Kidney (tissue), 14 donors: ENCODE data around the gene ESCO1. TPM values are rescaled to one million over a fixed set of nuclear protein-coding genes. Genes with fewer than 3 reads are reported as not detected.

ENCODE experiments used
- DNase-seq, 5 donors: peaks; one replicate each; pipeline ENCODE4 v3.0.0-alpha.2; 2013 to 2020
- FAIRE-seq: peaks from 2 replicates; lab custom pipeline; 2012; peaks lifted over from hg19 to GRCh38; lab: Jason Lieb, UNC
- H3K27ac ChIP-seq, 2 donors: one replicate each; pipeline ENCODE4 v1.7.0; 2013; ENCODE audit warnings: low read depth in 2 of 2, low read length in 2 of 2, inconsistent platforms in 1 of 2
- H3K27me3 ChIP-seq: one replicate; pipeline ENCODE4 v1.7.1; 2013; ENCODE audit warnings: low read length, inconsistent platforms; ENCODE audit not compliant: control insufficient read depth, insufficient read depth
- H3K36me3 ChIP-seq, 3 donors: one replicate each; pipeline versions ENCODE4 v1.7.0 to v1.7.1; 2013; ENCODE audit warnings: low read length in 3 of 3, control low read depth in 1 of 3, inconsistent platforms in 1 of 3; ENCODE audit not compliant: insufficient read depth in 3 of 3, control insufficient read depth in 2 of 3
- H3K4me1 ChIP-seq, 3 donors: one replicate each; pipeline versions ENCODE4 v1.7.0 to v1.7.1; 2013; ENCODE audit warnings: low read length in 3 of 3, inconsistent platforms in 1 of 3, low read depth in 1 of 3; ENCODE audit not compliant: control insufficient read depth in 2 of 3, insufficient read depth in 2 of 3
- H3K4me3 ChIP-seq, 3 donors: one replicate each; pipeline versions ENCODE4 v1.7.0 to v1.8.1; 2013; ENCODE audit warnings: low read length in 3 of 3, control low read depth in 1 of 3, inconsistent platforms in 1 of 3
- H3K9ac ChIP-seq, 3 donors: one replicate each; pipeline versions ENCODE4 v1.7.0 to v1.7.1; 2013; ENCODE audit warnings: low read length in 3 of 3, control low read depth in 1 of 3, inconsistent platforms in 1 of 3
- H3K9me3 ChIP-seq, 3 donors: one replicate each; pipeline versions ENCODE4 v1.7.0 to v1.7.1; 2013; ENCODE audit warnings: low read length in 3 of 3, control low read depth in 1 of 3, inconsistent platforms in 1 of 3; ENCODE audit not compliant: control insufficient read depth in 2 of 3, insufficient read depth in 1 of 3
- CTCF ChIP-seq: IDR thresholded peaks from 3 replicates; pipeline ENCODE4 v1.5.1; 2012; ENCODE audit warnings: mild to moderate bottlenecking, moderate library complexity, borderline replicate concordance; ENCODE audit not compliant: insufficient read depth; ENCODE audit errors: extremely low read depth
- intact Hi-C: fragments of 100-400 bp; cut with DNase I; formaldehyde crosslinking; loops from one replicate; pipeline ENCODE4 v1.11.1; 2022
- polyA plus RNA-seq: library from polyadenylated mRNA; stranded (reverse); fragments of 350-450 nt; fragmentation: Illumina TruSeq; extraction: RNeasy Lipid Tissue Mini Kit (QIAGEN cat#74804); gene quantifications from one replicate; pipeline ENCODE4 v1.2.3, GENCODE V29; 2014; ENCODE audit warnings: low read depth, low replicate concordance; ENCODE audit not compliant: insufficient read depth
- total RNA-seq: library from RNA; stranded (reverse); fragmentation: NEBNext Ultra II Directional; extraction: Animal tissue kit (Norgen Biotek cat#: 25700); gene quantifications from one replicate; pipeline ENCODE4 v1.2.1, GENCODE V29; 2021
- donor health status: control.
- donor health status: control.
- donor health status: control.
- donor health status: control.
- donor health status: control.
- donor health status: DM: yes; HTN: yes; CAD: no.
- donor health status: Normal renal cell carcinoma (clear cell type).

The ESCO1 gene
- total and polyA plus RNA-seq, 2 donors from 2014 or later, result 8.7 to 17.8 TPM

GRCh38 chr18:21534327-21534726 is 66.2 kb downstream of the ESCO1 start:
- no peak overlapping the region for H3K4me3 ChIP-seq
- DNase-seq (no peak), FAIRE-seq (no peak)
- intact Hi-C loops, result no loop called here
- H3K36me3 ChIP-seq, result peaks cover 6 to 30% (median 12%) of the 10 kb centered on the region in 3 donors
- no peak overlapping the region for H3K27ac ChIP-seq
- H3K4me1 ChIP-seq, result no peaks in the 10 kb centered on the region
- no peak for TF ChIP-seq CTCF
- H3K9me3 ChIP-seq, result no peaks in the 10 kb centered on the region
- no peak overlapping the region for H3K9ac ChIP-seq
- no peaks in the 10 kb centered on the region for H3K27me3 ChIP-seq

- TF ChIP-seq CTCF, result no peak
- DNase-seq (peak in 1 of 5 donors; percentile 5), FAIRE-seq (no peak)
- Histone ChIP-seq H3K4me1 (no peaks in the 10 kb centered on the region), H3K4me3 (no peak overlapping the region), H3K36me3 (peaks cover 0 to 30% (median 6%) of the 10 kb centered on the region in 3 donors), H3K27me3 (no peaks in the 10 kb centered on the region), H3K9me3 (no peaks in the 10 kb centered on the region), H3K27ac (no peak overlapping the region), H3K9ac (no peak overlapping the region)
- intact Hi-C loops, result no loop called here
Observed at GRCh38 chr18:21526463-21526862, 74.0 kb downstream of the ESCO1 start.

GRCh38 chr18:21525916-21526315 is 74.6 kb downstream of the ESCO1 start:
- peak in 2 of 5 donors; percentile 55 to 67 for DNase-seq
- no peak overlapping the region for H3K27ac ChIP-seq
- H3K27me3 ChIP-seq, result no peaks in the 10 kb centered on the region
- intact Hi-C loops, result no loop called here
- no peak overlapping the region for H3K4me3 ChIP-seq
- no peak for TF ChIP-seq CTCF
- H3K9ac ChIP-seq, result no peak overlapping the region
- H3K36me3 ChIP-seq, result peaks cover 0 to 29% (median 4%) of the 10 kb centered on the region in 3 donors
- no peak for FAIRE-seq
- no peaks in the 10 kb centered on the region for H3K4me1 ChIP-seq
- no peaks in the 10 kb centered on the region for H3K9me3 ChIP-seq

GRCh38 chr18:21522530-21522929 is 78.0 kb downstream of the ESCO1 start:
- intact Hi-C loops, result no loop called here
- no peak overlapping the region for H3K9ac ChIP-seq
- no peak overlapping the region for H3K4me3 ChIP-seq
- no peaks in the 10 kb centered on the region for H3K27me3 ChIP-seq
- TF ChIP-seq CTCF, result no peak
- no peak overlapping the region for H3K27ac ChIP-seq
- peaks cover 0 to 13% (median 3%) of the 10 kb centered on the region in 3 donors for H3K36me3 ChIP-seq
- FAIRE-seq, result no peak
- H3K9me3 ChIP-seq, result no peaks in the 10 kb centered on the region
- DNase-seq, result no peak
- H3K4me1 ChIP-seq, result no peaks in the 10 kb centered on the region
